NB4 (cell line): Measurements from ENCODE around the gene CLDN15.
"Not testable (repeated sequence)": the region's sequence is repeated elsewhere in the genome, so short reads cannot be mapped to it uniquely, and the experiment has no call there.

ENCODE experiments used
- DNase-seq: peaks from one replicate; pipeline ENCODE4 v3.0.0; 2010; ENCODE audit warnings: low read depth
- H3K4me3 ChIP-seq: one replicate; pipeline ENCODE4 v1.5.1; 2011; ENCODE audit warnings: mild to moderate bottlenecking, low read depth, low read length, moderate library complexity
- MAX ChIP-seq: IDR thresholded peaks from 2 replicates; pipeline ENCODE4 v1.6.1; 2011; ENCODE audit warnings: low read depth, low read length
- MYC ChIP-seq: IDR thresholded peaks from 2 replicates; pipeline ENCODE4 v1.6.1; 2011; ENCODE audit warnings: low read depth, low read length
- POLR2A ChIP-seq: IDR thresholded peaks from 2 replicates; pipeline ENCODE4 v1.6.1; 2011; ENCODE audit warnings: mild to moderate bottlenecking; ENCODE audit not compliant: insufficient read length; ENCODE audit errors: extremely low read depth
- TF ChIP-seq, protein P1 (sequence below): IDR thresholded peaks from one replicate; pipeline ENCODE4 v1.5.1; 2012; ENCODE audit warnings: low read depth, low read length

Gene CLDN15

GRCh38 chr7:101237206-101238067, at the start of gene CLDN15:
CLDN15 (minus strand) TSS chr7:101237802; CDS start chr7:101237581, 221 bp downstream.
- H3K4me3 ChIP-seq = no peak within 1 kb of the TSS
- TF ChIP-seq MYC (no peak), POLR2A (no peak)
- TF ChIP-seq, protein P1, sequence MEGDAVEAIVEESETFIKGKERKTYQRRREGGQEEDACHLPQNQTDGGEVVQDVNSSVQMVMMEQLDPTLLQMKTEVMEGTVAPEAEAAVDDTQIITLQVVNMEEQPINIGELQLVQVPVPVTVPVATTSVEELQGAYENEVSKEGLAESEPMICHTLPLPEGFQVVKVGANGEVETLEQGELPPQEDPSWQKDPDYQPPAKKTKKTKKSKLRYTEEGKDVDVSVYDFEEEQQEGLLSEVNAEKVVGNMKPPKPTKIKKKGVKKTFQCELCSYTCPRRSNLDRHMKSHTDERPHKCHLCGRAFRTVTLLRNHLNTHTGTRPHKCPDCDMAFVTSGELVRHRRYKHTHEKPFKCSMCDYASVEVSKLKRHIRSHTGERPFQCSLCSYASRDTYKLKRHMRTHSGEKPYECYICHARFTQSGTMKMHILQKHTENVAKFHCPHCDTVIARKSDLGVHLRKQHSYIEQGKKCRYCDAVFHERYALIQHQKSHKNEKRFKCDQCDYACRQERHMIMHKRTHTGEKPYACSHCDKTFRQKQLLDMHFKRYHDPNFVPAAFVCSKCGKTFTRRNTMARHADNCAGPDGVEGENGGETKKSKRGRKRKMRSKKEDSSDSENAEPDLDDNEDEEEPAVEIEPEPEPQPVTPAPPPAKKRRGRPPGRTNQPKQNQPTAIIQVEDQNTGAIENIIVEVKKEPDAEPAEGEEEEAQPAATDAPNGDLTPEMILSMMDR = no peak
- DNase-seq = no peak

GRCh38 chr7:101287032-101287431, 49.4 kb upstream of the CLDN15 start:
- no peak overlapping the region for H3K4me3 ChIP-seq
- TF ChIP-seq MAX (no peak), POLR2A (no peak), MYC (no peak)
- TF ChIP-seq, protein P1 = no peak
- peak; percentile 72 for DNase-seq

- not testable (repeated sequence) for DNase-seq, H3K4me3 ChIP-seq
Observed at GRCh38 chr7:101285880-101286279, 48.3 kb upstream of the CLDN15 start.

DNA sequence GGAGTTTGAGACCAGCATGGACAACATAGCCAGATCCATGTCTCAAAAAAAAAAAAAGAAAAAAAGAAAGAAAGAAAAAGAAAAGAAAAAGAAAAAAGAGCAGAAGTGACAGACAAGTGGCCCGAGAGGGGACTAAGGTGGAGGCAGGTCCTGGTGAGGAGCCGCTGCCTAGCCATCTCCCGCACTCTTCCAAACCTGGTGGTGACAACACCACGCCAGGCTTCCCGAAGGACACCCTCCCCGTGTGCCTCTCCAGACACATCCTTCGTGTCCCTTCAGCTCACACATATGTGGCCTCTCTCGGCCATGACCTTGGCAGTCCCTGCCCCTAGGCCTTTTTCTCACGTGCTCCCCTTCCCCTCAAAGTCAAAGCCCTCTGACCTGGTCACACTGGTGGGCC, 47.6 kb upstream of the CLDN15 start:
- TF ChIP-seq, protein P1 = no peak
- TF ChIP-seq MAX = no peak
- no peak for DNase-seq

DNA sequence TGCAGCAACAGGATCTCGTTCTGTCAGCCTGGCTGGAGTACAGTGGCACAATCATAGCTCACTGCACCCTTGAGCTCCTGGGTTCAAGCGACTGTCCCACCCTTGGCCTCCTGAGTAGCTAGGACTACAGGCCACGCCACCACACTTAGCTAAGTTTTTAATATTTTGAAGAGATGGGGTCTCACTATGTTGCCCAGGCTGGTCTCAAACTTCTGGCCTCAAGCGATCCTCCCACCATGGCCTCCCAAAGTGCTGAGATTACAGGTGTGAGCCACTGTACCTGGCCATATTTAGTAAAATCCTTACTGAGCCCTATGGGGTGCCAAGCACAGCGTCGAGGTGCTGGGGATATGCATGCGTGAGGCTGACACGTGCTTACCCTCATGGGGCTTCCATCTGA, 43.3 kb upstream of the CLDN15 start:
- DNase-seq, H3K4me3 ChIP-seq: not testable (repeated sequence)

More for the DNA sequence above, 47.6 kb upstream of the CLDN15 start:
- H3K4me3 ChIP-seq = no peak overlapping the region

DNA sequence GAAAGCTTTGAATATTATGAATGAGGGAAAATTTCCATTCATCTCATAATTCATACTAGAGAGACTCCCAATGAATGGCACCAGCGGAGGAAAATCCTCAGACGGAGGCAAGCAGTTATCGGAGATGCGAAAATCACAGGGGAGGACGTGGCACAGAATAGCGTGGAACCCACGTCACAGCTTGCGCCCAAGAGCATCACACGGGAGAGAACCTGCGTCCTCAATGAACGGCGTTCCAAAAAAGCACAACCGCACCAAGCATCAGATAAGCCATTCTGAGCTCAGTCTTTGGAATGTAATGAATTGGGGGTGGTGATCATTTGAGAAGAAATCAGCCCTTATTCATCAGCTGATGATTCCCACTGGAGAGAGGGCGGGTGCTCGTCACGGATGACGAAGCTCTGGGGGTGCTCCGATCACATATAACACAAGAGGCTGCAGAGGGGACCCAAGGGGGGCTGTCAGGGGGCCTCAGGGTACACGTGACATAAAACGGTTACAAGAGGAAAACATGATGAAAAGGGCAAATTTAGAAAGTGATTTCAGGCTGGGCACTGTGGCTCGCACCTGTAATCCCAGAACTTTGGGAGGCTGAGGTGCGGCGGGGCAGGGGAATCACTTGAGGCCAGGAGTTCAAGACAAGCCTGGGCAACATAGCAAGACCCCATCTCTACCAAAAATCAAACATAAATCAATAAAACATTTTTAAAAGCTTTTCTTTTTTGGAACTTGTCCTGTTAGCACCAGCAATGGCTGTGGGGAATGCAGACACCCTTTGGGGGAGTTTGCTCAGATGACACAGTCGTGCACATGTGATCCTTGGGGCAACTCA, 41.1 kb upstream of the CLDN15 start:
- TF ChIP-seq MYC = no peak
- no peak for TF ChIP-seq POLR2A
- TF ChIP-seq, protein P1 = no peak
- no peak for TF ChIP-seq MAX
- no peak for DNase-seq
- no peak overlapping the region for H3K4me3 ChIP-seq

- no peak for DNase-seq
- no peak overlapping the region for H3K4me3 ChIP-seq
- TF ChIP-seq MYC (no peak), MAX (no peak), POLR2A (no peak)
- TF ChIP-seq, protein P1 = no peak
Observed at GRCh38 chr7:101277155-101277554, 39.6 kb upstream of the CLDN15 start.
